HL-60 (cell line): ENCODE measurements around the gene IL1RL1.

Experiments used
- SPI1 ChIP-seq: IDR thresholded peaks from 2 replicates; pipeline ENCODE4 v1.6.1; 2012; ENCODE audit warnings: low read depth, mild to moderate bottlenecking, borderline replicate concordance
- TF ChIP-seq, protein P1 (sequence below): IDR thresholded peaks from one replicate; pipeline ENCODE4 v1.5.1; 2011; ENCODE audit warnings: low read length, control low read depth, inconsistent platforms; ENCODE audit not compliant: insufficient read depth
- TF ChIP-seq, protein P2 (sequence below): IDR thresholded peaks from 2 replicates; pipeline ENCODE4 v1.6.1; 2012; ENCODE audit warnings: low read depth; ENCODE audit not compliant: insufficient replicate concordance

DNA sequence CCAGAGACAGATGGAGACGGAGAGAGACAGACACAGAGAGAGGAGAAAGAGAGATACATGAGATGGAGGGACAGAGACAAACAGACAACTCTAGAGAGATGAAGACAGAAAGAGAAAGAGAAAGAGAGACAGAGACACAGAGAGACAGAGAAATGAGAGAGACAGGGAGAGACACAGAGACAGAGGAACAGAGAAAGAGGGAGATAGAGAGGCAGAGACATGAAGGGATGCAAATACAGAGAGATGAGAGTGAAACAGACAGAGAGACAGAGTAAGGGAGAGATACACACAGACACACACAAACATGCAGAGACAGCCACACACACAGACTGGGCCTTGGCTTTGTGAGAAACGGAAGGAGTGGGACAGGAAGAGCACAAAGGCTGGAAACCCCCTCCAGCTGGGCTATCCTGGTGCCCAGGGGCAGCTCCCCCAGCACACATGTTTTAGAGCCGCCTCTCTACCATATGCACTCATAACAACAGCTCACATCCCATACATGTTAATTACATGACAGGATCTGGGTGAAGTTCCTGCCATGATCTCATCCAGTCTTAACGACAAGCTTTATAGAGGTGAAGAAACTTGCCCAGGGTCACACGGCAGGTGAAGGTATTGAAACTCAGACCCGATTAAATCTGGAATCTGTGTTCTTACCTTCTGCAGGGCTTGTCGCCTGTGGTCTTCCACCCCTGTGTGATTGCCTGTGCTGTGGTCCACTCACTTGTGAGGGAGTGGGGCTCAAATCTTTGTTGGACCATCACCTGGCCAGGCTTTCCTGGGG lies 76.6 kb downstream of the IL1RL1 start:
- TF ChIP-seq, protein P1, sequence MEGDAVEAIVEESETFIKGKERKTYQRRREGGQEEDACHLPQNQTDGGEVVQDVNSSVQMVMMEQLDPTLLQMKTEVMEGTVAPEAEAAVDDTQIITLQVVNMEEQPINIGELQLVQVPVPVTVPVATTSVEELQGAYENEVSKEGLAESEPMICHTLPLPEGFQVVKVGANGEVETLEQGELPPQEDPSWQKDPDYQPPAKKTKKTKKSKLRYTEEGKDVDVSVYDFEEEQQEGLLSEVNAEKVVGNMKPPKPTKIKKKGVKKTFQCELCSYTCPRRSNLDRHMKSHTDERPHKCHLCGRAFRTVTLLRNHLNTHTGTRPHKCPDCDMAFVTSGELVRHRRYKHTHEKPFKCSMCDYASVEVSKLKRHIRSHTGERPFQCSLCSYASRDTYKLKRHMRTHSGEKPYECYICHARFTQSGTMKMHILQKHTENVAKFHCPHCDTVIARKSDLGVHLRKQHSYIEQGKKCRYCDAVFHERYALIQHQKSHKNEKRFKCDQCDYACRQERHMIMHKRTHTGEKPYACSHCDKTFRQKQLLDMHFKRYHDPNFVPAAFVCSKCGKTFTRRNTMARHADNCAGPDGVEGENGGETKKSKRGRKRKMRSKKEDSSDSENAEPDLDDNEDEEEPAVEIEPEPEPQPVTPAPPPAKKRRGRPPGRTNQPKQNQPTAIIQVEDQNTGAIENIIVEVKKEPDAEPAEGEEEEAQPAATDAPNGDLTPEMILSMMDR = no peak
- TF ChIP-seq, protein P2, sequence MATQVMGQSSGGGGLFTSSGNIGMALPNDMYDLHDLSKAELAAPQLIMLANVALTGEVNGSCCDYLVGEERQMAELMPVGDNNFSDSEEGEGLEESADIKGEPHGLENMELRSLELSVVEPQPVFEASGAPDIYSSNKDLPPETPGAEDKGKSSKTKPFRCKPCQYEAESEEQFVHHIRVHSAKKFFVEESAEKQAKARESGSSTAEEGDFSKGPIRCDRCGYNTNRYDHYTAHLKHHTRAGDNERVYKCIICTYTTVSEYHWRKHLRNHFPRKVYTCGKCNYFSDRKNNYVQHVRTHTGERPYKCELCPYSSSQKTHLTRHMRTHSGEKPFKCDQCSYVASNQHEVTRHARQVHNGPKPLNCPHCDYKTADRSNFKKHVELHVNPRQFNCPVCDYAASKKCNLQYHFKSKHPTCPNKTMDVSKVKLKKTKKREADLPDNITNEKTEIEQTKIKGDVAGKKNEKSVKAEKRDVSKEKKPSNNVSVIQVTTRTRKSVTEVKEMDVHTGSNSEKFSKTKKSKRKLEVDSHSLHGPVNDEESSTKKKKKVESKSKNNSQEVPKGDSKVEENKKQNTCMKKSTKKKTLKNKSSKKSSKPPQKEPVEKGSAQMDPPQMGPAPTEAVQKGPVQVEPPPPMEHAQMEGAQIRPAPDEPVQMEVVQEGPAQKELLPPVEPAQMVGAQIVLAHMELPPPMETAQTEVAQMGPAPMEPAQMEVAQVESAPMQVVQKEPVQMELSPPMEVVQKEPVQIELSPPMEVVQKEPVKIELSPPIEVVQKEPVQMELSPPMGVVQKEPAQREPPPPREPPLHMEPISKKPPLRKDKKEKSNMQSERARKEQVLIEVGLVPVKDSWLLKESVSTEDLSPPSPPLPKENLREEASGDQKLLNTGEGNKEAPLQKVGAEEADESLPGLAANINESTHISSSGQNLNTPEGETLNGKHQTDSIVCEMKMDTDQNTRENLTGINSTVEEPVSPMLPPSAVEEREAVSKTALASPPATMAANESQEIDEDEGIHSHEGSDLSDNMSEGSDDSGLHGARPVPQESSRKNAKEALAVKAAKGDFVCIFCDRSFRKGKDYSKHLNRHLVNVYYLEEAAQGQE = no peak
- no peak for TF ChIP-seq SPI1
